MM.1S (cell line): Measurements from ENCODE around the gene CASKIN1.

Experiments
- DNase-seq: peaks from one replicate; pipeline ENCODE4 v3.0.0-alpha.2; 2015
- H2AFZ ChIP-seq: fragments of 300-600 bp; sonication (generic); 2 replicates; pipeline ENCODE4 v1.6.0; 2016; ENCODE audit warnings: antibody characterized with exemption, low read length
- H3F3A ChIP-seq: fragments of 300-600 bp; sonication (generic); 2 replicates; pipeline ENCODE4 v1.6.1; 2016; ENCODE audit warnings: mild to moderate bottlenecking, antibody characterized with exemption, low read length, moderate library complexity, mixed read lengths; ENCODE audit not compliant: insufficient read depth
- H3K27ac ChIP-seq: fragments of 300-600 bp; sonication (generic); 2 replicates; pipeline ENCODE4 v1.5.1; 2016; ENCODE audit warnings: mild to moderate bottlenecking, low read length
- H3K27me3 ChIP-seq: fragments of 300-600 bp; sonication (generic); replicated peaks from 2 replicates; pipeline ENCODE4 v1.6.0; 2016; ENCODE audit warnings: low read length; ENCODE audit not compliant: insufficient read depth
- H3K36me3 ChIP-seq: fragments of 300-600 bp; sonication (generic); replicated peaks from 2 replicates; pipeline ENCODE4 v1.6.1; 2016; ENCODE audit warnings: mild to moderate bottlenecking, low read length, mixed read lengths; ENCODE audit not compliant: insufficient read depth
- H3K4me1 ChIP-seq: fragments of 300-600 bp; sonication (generic); 2 replicates; pipeline ENCODE4 v1.6.1; 2016; ENCODE audit warnings: low read length, mixed read lengths
- H3K4me2 ChIP-seq: fragments of 300-600 bp; sonication (generic); 2 replicates; pipeline ENCODE4 v1.6.0; 2016; ENCODE audit warnings: low read depth, low read length
- H3K4me3 ChIP-seq: fragments of 300-600 bp; sonication (generic); 2 replicates; pipeline ENCODE4 v1.5.1; 2016; ENCODE audit warnings: low read length, mixed read lengths
- H3K79me2 ChIP-seq: fragments of 300-600 bp; sonication (generic); 2 replicates; pipeline ENCODE4 v1.6.1; 2016; ENCODE audit warnings: mixed run types, low read length, mixed read lengths
- H3K9ac ChIP-seq: fragments of 300-600 bp; sonication (generic); 2 replicates; pipeline ENCODE4 v1.6.1; 2016; ENCODE audit warnings: low read length, mixed read lengths
- H3K9me2 ChIP-seq: fragments of 300-600 bp; sonication (generic); replicated peaks from 2 replicates; pipeline ENCODE4 v1.6.1; 2016; ENCODE audit warnings: mild to moderate bottlenecking, low read length, mixed read lengths; ENCODE audit not compliant: insufficient read depth
- H3K9me3 ChIP-seq: fragments of 300-600 bp; sonication (generic); replicated peaks from 2 replicates; pipeline ENCODE4 v1.6.1; 2016; ENCODE audit warnings: mild to moderate bottlenecking, low read length, mixed read lengths; ENCODE audit not compliant: insufficient read depth
- H4K20me1 ChIP-seq: fragments of 300-600 bp; sonication (generic); 2 replicates; pipeline ENCODE4 v1.6.1; 2016; ENCODE audit warnings: mild to moderate bottlenecking, low read length, moderate library complexity, mixed read lengths; ENCODE audit not compliant: insufficient read depth
- EZH2 ChIP-seq: fragments of 300-600 bp; sonication (generic); optimal IDR thresholded peaks from 2 replicates; pipeline ENCODE3; 2017; ENCODE audit warnings: low read depth, mild to moderate bottlenecking, antibody characterized with exemption, low read length, mixed read lengths
- EZH2phosphoT487 ChIP-seq: fragments of 300-600 bp; sonication (generic); IDR thresholded peaks from 2 replicates; pipeline ENCODE4 v1.6.1; 2018; ENCODE audit warnings: antibody characterized with exemption, low read length
- TF ChIP-seq, protein P1 (sequence below): fragments of 300-600 bp; sonication (generic); IDR thresholded peaks from 2 replicates; pipeline ENCODE4 v1.5.1; 2016; ENCODE audit warnings: antibody characterized with exemption, low read length, mixed read lengths

CASKIN1 gene

DNA sequence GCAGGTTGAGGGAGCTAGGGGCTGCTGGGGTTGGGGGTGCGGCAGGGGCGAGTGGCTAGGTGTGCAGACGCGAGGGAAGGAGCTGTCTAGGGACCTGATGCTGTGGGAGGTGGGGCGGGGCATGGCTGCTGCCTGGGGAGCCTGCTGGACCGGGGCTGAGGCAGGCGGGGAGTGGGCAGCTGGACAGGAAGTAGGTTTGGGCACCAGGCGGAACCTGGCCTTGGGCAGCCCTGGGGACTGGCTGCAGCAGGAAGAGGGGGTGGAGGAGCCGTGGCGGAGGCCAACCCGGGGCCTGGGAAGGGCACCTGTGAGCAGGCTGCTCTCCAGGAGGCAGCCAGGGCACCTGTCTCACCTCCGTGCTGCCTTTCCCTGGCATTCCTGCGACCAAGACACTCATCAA is 34.0 kb upstream of the CASKIN1 start:
- no peak for DNase-seq
- TF ChIP-seq EZH2 (no peak), EZH2phosphoT487 (no peak)
- TF ChIP-seq, protein P1, sequence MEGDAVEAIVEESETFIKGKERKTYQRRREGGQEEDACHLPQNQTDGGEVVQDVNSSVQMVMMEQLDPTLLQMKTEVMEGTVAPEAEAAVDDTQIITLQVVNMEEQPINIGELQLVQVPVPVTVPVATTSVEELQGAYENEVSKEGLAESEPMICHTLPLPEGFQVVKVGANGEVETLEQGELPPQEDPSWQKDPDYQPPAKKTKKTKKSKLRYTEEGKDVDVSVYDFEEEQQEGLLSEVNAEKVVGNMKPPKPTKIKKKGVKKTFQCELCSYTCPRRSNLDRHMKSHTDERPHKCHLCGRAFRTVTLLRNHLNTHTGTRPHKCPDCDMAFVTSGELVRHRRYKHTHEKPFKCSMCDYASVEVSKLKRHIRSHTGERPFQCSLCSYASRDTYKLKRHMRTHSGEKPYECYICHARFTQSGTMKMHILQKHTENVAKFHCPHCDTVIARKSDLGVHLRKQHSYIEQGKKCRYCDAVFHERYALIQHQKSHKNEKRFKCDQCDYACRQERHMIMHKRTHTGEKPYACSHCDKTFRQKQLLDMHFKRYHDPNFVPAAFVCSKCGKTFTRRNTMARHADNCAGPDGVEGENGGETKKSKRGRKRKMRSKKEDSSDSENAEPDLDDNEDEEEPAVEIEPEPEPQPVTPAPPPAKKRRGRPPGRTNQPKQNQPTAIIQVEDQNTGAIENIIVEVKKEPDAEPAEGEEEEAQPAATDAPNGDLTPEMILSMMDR: no peak
- no peaks in the 10 kb centered on the region for H3K36me3 ChIP-seq
- H3K9me3 ChIP-seq: no peaks in the 10 kb centered on the region
- peaks cover 35% of the 10 kb centered on the region for H3K79me2 ChIP-seq
- no peaks in the 10 kb centered on the region for H3F3A ChIP-seq
- no peak overlapping the region for H3K4me2 ChIP-seq
- H3K27me3 ChIP-seq: no peaks in the 10 kb centered on the region
- no peak overlapping the region for H3K27ac ChIP-seq
- H4K20me1 ChIP-seq: no peaks in the 10 kb centered on the region
- no peaks in the 10 kb centered on the region for H3K4me1 ChIP-seq
- no peak overlapping the region for H2AFZ ChIP-seq
- H3K4me3 ChIP-seq: no peak overlapping the region
- no peak overlapping the region for H3K9ac ChIP-seq
- H3K9me2 ChIP-seq: no peaks in the 10 kb centered on the region

DNA sequence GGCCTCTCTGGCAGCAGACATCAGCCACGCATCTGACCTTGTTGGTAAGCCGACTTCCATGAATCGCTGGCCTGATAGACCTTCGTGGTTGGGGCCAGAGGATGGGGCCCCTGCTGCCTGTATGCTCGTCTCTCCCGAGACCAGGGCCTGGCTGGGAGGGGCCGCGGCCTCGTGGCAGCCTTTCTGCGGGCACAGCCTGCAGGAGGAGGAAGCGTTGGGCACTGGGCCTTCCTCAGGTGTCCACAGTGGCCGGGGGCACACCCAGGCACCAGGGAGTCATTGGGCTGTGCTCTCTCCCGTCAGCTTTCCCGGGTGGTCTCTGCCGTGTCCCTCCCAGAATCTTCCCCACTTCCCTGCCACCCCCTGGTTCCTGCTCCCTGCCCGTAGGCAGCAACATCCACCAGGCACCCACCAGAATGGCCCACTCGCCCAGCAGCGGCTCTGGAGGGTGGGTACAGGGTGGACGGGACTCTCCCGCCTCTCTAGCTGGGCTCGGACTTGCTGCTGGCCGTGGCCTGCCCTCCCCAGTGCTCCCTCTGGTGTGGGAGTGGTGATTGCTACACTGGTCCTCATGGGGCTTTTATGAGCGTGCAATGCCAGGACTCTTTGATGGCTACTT is 33.3 kb upstream of the CASKIN1 start:
- Histone ChIP-seq H3K9me2 (no peaks in the 10 kb centered on the region), H3K36me3 (no peaks in the 10 kb centered on the region), H3K79me2 (peaks cover 41% of the 10 kb centered on the region), H3K4me1 (no peaks in the 10 kb centered on the region), H2AFZ (no peak overlapping the region), H3K27me3 (no peaks in the 10 kb centered on the region), H3K4me2 (no peak overlapping the region), H3K27ac (no peak overlapping the region), H3K4me3 (no peak overlapping the region), H3K9ac (no peak overlapping the region), H3K9me3 (no peaks in the 10 kb centered on the region), H4K20me1 (no peaks in the 10 kb centered on the region), H3F3A (no peaks in the 10 kb centered on the region)
- TF ChIP-seq, protein P1: no peak
- no peak for TF ChIP-seq EZH2
- TF ChIP-seq EZH2phosphoT487: no peak
- DNase-seq: no peak

DNA sequence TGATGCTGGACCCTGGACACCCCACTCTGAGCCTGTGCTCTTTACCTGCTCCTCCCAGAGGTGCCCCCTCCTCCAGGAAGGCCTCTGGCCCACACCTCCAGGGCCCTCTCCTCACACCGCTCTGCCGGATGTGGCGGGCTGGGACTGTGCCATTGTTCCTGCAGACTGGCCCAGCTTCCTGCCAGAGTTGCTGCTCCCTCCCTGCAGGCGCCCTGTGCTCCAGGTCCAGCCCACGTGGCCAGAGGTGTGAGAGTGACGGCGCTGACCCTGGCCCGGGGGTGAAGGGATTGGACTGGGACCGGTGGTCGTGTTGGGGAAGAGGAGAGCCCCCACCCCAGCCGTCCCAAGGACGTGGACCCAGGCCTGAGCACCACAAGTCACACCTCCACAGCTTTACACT is 32.7 kb upstream of the CASKIN1 start:
- Histone ChIP-seq H3K36me3 (no peaks in the 10 kb centered on the region), H3K4me2 (no peak overlapping the region), H3K9me2 (no peaks in the 10 kb centered on the region), H3K4me1 (no peaks in the 10 kb centered on the region), H3K27ac (no peak overlapping the region), H2AFZ (no peak overlapping the region), H3F3A (no peaks in the 10 kb centered on the region), H3K9me3 (no peaks in the 10 kb centered on the region), H3K27me3 (no peaks in the 10 kb centered on the region), H3K79me2 (peaks cover 47% of the 10 kb centered on the region), H3K9ac (no peak overlapping the region), H4K20me1 (no peaks in the 10 kb centered on the region), H3K4me3 (no peak overlapping the region)
- DNase-seq: no peak
- TF ChIP-seq, protein P1: no peak
- TF ChIP-seq EZH2 (no peak), EZH2phosphoT487 (no peak)
